Effector memory CD4-positive, alpha-beta T cell (primary cell): ENCODE results near the gene PRND.

Experiments
- DNase-seq, 3 donors: peaks; one replicate each; pipeline ENCODE4 v3.0.0-alpha.2; 2020
- H3K27ac ChIP-seq: 2 replicates; pipeline ENCODE4 v1.7.0; 2013; ENCODE audit warnings: mild to moderate bottlenecking, low read length, moderate library complexity; ENCODE audit not compliant: insufficient read depth, poor library complexity, severe bottlenecking
- H3K27me3 ChIP-seq: replicated peaks from 2 replicates; pipeline ENCODE4 v1.7.0; 2013; ENCODE audit warnings: mild to moderate bottlenecking, low read length; ENCODE audit not compliant: insufficient read depth, control insufficient read depth, poor library complexity, severe bottlenecking
- H3K36me3 ChIP-seq: 2 replicates; pipeline ENCODE4 v1.7.0; 2013; ENCODE audit warnings: mild to moderate bottlenecking, low read length, moderate library complexity; ENCODE audit not compliant: control insufficient read depth, insufficient read depth
- H3K4me1 ChIP-seq: 2 replicates; pipeline ENCODE4 v1.7.0; 2013; ENCODE audit warnings: low read length, mild to moderate bottlenecking; ENCODE audit not compliant: control insufficient read depth, insufficient read depth, poor library complexity, severe bottlenecking
- H3K4me3 ChIP-seq: 2 replicates; pipeline ENCODE4 v1.7.0; 2013; ENCODE audit warnings: low read length, low read depth, mild to moderate bottlenecking; ENCODE audit not compliant: insufficient read depth, poor library complexity, severe bottlenecking
- H3K9me3 ChIP-seq: 2 replicates; pipeline ENCODE4 v1.7.0; 2013; ENCODE audit warnings: mild to moderate bottlenecking, low read length, moderate library complexity; ENCODE audit not compliant: control insufficient read depth

Gene PRND

DNA sequence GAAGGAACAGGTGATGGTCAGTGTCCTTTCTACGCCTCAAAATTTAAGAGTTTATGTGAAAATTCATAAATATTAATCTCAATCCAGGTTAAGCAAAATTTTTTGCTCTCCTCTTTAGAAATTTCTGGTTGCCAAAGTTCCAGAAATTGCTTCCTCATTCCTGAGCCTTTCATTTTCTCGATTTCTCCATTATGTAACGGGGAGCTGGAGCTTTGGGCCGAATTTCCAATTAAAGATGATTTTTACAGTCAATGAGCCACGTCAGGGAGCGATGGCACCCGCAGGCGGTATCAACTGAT is 35.8 kb upstream of the PRND start:
- Histone ChIP-seq H3K4me1 (peaks cover 45% of the 10 kb centered on the region), H3K36me3 (no peaks in the 10 kb centered on the region), H3K9me3 (no peaks in the 10 kb centered on the region), H3K27ac (peak overlapping the region; percentile 92), H3K4me3 (peak overlapping the region; percentile 64), H3K27me3 (no peaks in the 10 kb centered on the region)
- DNase-seq = no peak

DNA sequence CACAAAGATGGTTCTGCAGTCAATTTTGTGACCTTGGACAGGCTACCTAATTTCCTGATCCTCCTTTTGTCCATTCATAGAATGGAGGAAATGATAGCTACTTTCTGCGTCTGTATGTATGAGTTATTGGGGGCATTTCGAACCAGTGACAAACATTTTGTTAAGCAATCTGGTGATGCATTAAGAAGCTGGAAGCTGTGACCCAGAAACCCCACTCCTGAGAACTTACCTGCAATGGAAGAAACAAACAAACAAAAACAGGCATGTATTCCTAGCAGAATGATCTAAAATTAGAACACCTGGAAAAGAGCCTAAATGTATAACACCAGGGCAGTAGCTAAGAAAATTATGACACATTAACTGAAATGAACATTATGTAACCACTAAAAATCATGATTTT is 33.4 kb upstream of the PRND start:
- Histone ChIP-seq H3K27me3 (no peaks in the 10 kb centered on the region), H3K4me3 (no peak overlapping the region), H3K27ac (no peak overlapping the region), H3K36me3 (peaks cover 6% of the 10 kb centered on the region), H3K9me3 (no peaks in the 10 kb centered on the region), H3K4me1 (peaks cover 46% of the 10 kb centered on the region)
- no peak for DNase-seq

DNA sequence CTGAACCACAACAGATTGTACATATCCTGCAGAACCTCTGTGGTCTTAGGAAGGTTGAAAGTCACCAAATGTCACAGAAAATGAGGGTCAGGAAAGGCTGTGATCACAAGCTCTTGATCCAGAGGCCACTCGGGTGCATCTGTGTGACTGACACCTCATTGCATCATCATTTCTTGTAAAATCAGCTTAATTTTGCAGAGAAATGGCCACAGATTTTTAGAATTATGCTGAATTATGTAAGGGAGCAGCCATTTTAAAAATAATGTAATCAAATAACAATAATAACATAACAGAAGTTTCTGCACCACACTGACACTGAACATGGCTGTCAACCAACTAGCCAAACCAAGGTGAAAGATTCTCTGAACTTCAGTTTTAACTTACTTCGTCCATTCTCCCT is 32.5 kb upstream of the PRND start:
- Histone ChIP-seq H3K27ac (no peak overlapping the region), H3K4me3 (no peak overlapping the region), H3K4me1 (peaks cover 39% of the 10 kb centered on the region), H3K36me3 (peaks cover 9% of the 10 kb centered on the region), H3K9me3 (no peaks in the 10 kb centered on the region), H3K27me3 (no peaks in the 10 kb centered on the region)
- DNase-seq = no peak

DNA sequence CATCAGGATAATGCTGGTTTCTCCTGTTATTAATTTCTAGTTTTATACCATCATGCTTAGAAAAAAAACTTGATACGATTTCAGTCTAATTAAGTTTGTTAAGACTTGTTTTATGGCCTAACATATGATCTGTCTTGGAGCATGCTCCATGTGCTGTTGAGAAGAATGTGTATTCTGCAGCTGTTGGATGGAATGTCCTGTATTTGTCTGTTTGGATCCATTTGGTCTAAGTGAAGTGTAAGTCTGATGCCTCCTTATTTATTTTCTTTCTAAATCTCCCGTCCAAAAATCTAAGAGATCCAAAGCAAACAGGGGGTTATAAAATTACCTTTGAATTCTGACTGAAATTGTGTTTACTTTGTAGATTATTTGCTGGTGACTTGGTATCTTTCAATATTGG is 30.0 kb upstream of the PRND start:
- peaks cover 28% of the 10 kb centered on the region for H3K4me1 ChIP-seq
- no peak for DNase-seq
- H3K27ac ChIP-seq = no peak overlapping the region
- no peaks in the 10 kb centered on the region for H3K9me3 ChIP-seq
- H3K4me3 ChIP-seq = no peak overlapping the region
- peaks cover 9% of the 10 kb centered on the region for H3K36me3 ChIP-seq
- no peaks in the 10 kb centered on the region for H3K27me3 ChIP-seq

DNA sequence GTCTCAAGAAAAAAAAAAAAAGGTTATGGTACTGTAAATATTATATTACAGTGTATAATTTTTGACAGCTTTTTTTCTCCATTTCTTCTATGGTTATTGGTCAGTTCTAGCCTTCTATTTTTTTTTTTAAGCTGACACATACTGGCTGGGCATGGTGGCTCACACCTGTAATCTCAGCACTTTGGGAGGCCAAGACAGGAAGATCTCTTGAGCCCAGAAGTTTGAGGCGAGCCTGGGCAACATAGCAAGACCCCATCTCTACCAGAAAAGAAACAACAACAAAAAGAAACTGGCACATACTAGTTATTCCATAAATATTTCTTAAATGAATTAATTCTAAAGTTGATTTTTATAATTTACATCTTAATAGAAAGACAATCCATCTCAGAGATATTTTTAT is 27.6 kb upstream of the PRND start:
- Histone ChIP-seq H3K4me1 (peaks cover 25% of the 10 kb centered on the region), H3K27me3 (no peaks in the 10 kb centered on the region), H3K9me3 (no peaks in the 10 kb centered on the region), H3K27ac (no peak overlapping the region), H3K36me3 (peaks cover 9% of the 10 kb centered on the region), H3K4me3 (no peak overlapping the region)
- no peak for DNase-seq

DNA sequence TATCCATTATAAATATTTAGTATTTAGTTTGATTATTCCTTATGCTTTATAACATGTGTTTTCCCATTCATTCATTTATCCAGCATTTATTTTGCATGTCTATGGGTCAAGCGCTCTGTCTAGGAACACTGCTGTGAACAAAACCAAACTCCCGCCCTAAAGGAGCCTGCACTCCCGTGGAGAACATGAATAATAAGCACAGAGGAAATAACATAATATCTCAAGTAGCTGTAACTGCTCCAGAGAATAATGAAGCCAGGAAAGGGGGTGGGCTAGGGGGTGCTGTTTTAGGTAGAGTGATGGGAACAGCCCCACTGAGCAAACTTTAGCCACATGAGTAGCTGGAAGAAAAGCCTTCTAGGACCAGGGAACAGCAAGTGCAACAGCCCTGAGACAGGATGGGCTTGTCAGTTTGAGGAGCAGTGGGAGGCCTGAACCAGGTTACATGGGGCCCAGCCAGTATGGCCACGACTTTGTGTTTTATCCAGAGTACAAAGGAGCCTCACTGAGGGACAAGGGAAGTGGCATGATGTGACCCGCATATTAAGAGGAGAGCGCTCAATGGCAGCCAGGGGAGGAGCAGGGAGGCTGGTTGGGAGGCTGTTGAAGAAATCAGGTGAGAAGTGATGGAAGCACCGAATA is 24.4 kb upstream of the PRND start:
- peaks cover 27% of the 10 kb centered on the region for H3K36me3 ChIP-seq
- no peak for DNase-seq
- no peaks in the 10 kb centered on the region for H3K9me3 ChIP-seq
- H3K27ac ChIP-seq = no peak overlapping the region
- H3K4me3 ChIP-seq = no peak overlapping the region
- H3K4me1 ChIP-seq = peaks cover 13% of the 10 kb centered on the region
- H3K27me3 ChIP-seq = no peaks in the 10 kb centered on the region

DNA sequence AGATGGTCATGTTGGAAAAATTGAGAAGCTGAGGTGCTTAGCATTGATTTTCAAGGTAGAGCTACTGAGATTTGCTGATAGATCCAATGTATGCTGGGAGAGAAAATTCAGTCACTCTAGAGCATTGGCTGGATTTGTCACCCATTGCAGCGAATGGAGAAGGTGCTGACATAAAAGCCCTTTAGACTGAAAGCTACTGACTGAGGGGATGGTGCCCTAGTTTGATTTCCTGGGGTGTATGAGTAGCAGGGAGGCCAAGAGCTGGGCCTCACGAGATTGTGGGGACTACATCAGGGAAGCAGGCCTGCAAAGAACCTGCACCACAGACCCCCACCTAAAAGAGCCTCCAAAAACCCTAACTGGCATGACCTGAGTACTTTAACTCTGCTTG is 23.9 kb upstream of the PRND start:
- Histone ChIP-seq H3K27ac (no peak overlapping the region), H3K36me3 (peaks cover 25% of the 10 kb centered on the region), H3K4me1 (peaks cover 13% of the 10 kb centered on the region), H3K9me3 (no peaks in the 10 kb centered on the region), H3K4me3 (no peak overlapping the region), H3K27me3 (no peaks in the 10 kb centered on the region)
- peak in 1 of 3 donors; percentile 8 for DNase-seq

DNA sequence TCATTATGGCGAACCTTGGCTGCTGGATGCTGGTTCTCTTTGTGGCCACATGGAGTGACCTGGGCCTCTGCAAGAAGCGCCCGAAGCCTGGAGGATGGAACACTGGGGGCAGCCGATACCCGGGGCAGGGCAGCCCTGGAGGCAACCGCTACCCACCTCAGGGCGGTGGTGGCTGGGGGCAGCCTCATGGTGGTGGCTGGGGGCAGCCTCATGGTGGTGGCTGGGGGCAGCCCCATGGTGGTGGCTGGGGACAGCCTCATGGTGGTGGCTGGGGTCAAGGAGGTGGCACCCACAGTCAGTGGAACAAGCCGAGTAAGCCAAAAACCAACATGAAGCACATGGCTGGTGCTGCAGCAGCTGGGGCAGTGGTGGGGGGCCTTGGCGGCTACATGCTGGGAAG is 22.5 kb upstream of the PRND start:
- H3K27me3 ChIP-seq = no peaks in the 10 kb centered on the region
- H3K36me3 ChIP-seq = peaks cover 18% of the 10 kb centered on the region
- no peak for DNase-seq
- H3K9me3 ChIP-seq = no peaks in the 10 kb centered on the region
- H3K4me1 ChIP-seq = peaks cover 13% of the 10 kb centered on the region
- H3K4me3 ChIP-seq = no peak overlapping the region
- H3K27ac ChIP-seq = no peak overlapping the region

DNA sequence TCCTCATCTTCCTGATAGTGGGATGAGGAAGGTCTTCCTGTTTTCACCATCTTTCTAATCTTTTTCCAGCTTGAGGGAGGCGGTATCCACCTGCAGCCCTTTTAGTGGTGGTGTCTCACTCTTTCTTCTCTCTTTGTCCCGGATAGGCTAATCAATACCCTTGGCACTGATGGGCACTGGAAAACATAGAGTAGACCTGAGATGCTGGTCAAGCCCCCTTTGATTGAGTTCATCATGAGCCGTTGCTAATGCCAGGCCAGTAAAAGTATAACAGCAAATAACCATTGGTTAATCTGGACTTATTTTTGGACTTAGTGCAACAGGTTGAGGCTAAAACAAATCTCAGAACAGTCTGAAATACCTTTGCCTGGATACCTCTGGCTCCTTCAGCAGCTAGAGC is 21.8 kb upstream of the PRND start:
- no peak overlapping the region for H3K27ac ChIP-seq
- H3K27me3 ChIP-seq = no peaks in the 10 kb centered on the region
- no peaks in the 10 kb centered on the region for H3K9me3 ChIP-seq
- H3K4me1 ChIP-seq = peaks cover 13% of the 10 kb centered on the region
- H3K4me3 ChIP-seq = no peak overlapping the region
- no peak for DNase-seq
- peaks cover 18% of the 10 kb centered on the region for H3K36me3 ChIP-seq

DNA sequence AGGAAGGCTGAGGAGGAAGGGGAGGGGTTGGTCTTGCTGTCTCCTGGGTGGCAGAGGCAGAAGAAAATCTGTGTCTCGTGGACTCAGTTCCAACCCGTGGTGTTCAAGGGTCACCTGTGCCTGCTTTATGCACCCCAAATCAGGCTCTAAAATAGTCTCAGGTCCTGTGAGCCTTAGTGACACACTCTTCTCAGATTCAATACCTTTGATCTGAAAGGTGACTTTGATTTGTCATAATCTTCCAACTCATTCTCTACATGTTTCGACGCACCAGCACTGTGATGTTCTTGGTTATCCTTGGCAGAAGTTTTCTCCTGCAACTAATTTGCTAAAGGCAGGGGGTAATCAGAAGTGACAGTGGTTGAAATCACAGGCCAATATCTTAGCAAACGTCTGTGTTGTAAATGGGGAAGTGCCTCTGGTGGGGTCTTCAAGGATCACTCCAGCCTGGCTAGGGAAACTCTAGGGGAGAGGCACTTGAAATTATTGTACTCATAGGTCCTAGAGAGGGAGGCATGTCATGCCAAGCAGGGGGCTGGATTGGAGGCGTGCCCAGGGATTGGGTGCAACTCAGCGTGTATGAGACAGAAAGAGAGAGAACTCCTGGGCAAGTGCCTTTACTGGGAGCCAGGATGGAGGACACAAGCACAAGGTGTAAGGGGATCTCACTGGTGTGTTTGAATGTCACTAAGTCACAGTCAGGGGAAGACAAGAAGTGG is 19.0 kb upstream of the PRND start:
- peaks cover 2% of the 10 kb centered on the region for H3K4me1 ChIP-seq
- H3K27ac ChIP-seq = no peak overlapping the region
- H3K9me3 ChIP-seq = no peaks in the 10 kb centered on the region
- H3K27me3 ChIP-seq = no peaks in the 10 kb centered on the region
- H3K4me3 ChIP-seq = no peak overlapping the region
- peaks cover 18% of the 10 kb centered on the region for H3K36me3 ChIP-seq
- DNase-seq = no peak
